Frontal cortex (tissue), 4 donors: Measurements from ENCODE around the gene NOPCHAP1. TPM values are rescaled to one million over a fixed set of nuclear protein-coding genes. Genes with fewer than 3 reads are reported as not detected.

Source experiments
- DNase-seq, 2 donors: peaks; one replicate each; pipeline ENCODE4 v3.0.0; 2012; ENCODE audit warnings: low spot score in 2 of 2
- FAIRE-seq: peaks from 2 replicates; lab custom pipeline; 2012; peaks lifted over from hg19 to GRCh38; lab: Jason Lieb, UNC
- total RNA-seq: library from RNA; depleted of rRNA; stranded (reverse); fragments of >200 nt; gene quantifications from one replicate; pipeline ENCODE4 v1.2.3, GENCODE V29; 2014
- donor health status: control.
- donor health status: control.
- donor health status: control.

NOPCHAP1 gene
- total RNA-seq, 1 donor from 2014 or later: 12.6 TPM

GRCh38 chr12:105015543-105015942 lies 29.4 kb downstream of the NOPCHAP1 start:
- DNase-seq (no peak), FAIRE-seq (no peak)

GRCh38 chr12:105018012-105018411 lies 31.9 kb downstream of the NOPCHAP1 start:
- FAIRE-seq (no peak), DNase-seq (no peak)

GRCh38 chr12:105018776-105019175 lies 32.7 kb downstream of the NOPCHAP1 start:
- DNase-seq: no peak
- FAIRE-seq: no peak

GRCh38 chr12:105020241-105020962 lies 34.3 kb downstream of the NOPCHAP1 start:
- FAIRE-seq: no peak
- no peak for DNase-seq

- FAIRE-seq: no peak
Measured at GRCh38 chr12:105024928-105025327, 38.8 kb downstream of the NOPCHAP1 start.

GRCh38 chr12:105025890-105026289 lies 39.8 kb downstream of the NOPCHAP1 start:
- FAIRE-seq: no peak
- peak in 1 of 2 donors; percentile 2 for DNase-seq

More at GRCh38 chr12:105024928-105025327, 38.8 kb downstream of the NOPCHAP1 start:
- DNase-seq: no peak

GRCh38 chr12:105026411-105026810 lies 40.3 kb downstream of the NOPCHAP1 start:
- DNase-seq (no peak), FAIRE-seq (no peak)

- peak; percentile 8 for FAIRE-seq
- DNase-seq: no peak
Measured at GRCh38 chr12:105030820-105031807, 45.0 kb downstream of the NOPCHAP1 start.

- DNase-seq (no peak), FAIRE-seq (no peak)
Measured at GRCh38 chr12:105032703-105033357, 46.7 kb downstream of the NOPCHAP1 start.

GRCh38 chr12:105033851-105034250 lies 47.7 kb downstream of the NOPCHAP1 start:
- FAIRE-seq: no peak

More at GRCh38 chr12:105033851-105034250, 47.7 kb downstream of the NOPCHAP1 start:
- DNase-seq: no peak

Other genes starting within 250 kb of the NOPCHAP1 start
- gene SLC41A2, start 28.0 kb upstream of the NOPCHAP1 start, total RNA-seq: 147 TPM
- 4.9 TPM for gene ALDH1L2, start 98.1 kb downstream of the NOPCHAP1 start, total RNA-seq
- 73.0 TPM for gene WASHC4, start 121.4 kb downstream of the NOPCHAP1 start, total RNA-seq
- 28.9 TPM for gene APPL2, start 249.9 kb downstream of the NOPCHAP1 start, total RNA-seq